H1 (cell line): ENCODE results near the gene C1QTNF1. TPM values are rescaled to one million over a fixed set of nuclear protein-coding genes. Genes with fewer than 3 reads are reported as not detected.

Experiments used
- CTCF ChIA-PET: fragments of 300-600 bp; sonication (Branson Sonifier 250); formaldehyde crosslinking; loops from one replicate; lab custom pipeline; 2021; ENCODE audit not compliant: partially characterized antibody; lab: Charles Lee
- POLR2A ChIA-PET: fragments of 300-600 bp; sonication (Branson Sonifier 250); formaldehyde crosslinking; loops from one replicate; lab custom pipeline; 2021; ENCODE audit warnings: inconsistent platforms; ENCODE audit not compliant: partially characterized antibody; lab: Charles Lee
- DNase-seq, 2 experiments: peaks; one replicate each; pipeline versions ENCODE4 v3.0.0 to v3.0.0-alpha.2; 2010 to 2022; ENCODE audit warnings: low spot score in 2 of 2, low read depth in 1 of 2, mixed read lengths in 1 of 2
- FAIRE-seq: peaks from 2 replicates; lab custom pipeline; 2011; peaks lifted over from hg19 to GRCh38; lab: Jason Lieb, UNC
- H2AFZ ChIP-seq: 2 replicates; pipeline ENCODE4 v1.8.1; 2012; ENCODE audit warnings: low read length, inconsistent platforms
- H2AK5ac ChIP-seq: 2 replicates; pipeline ENCODE4 v1.6.1; 2013; ENCODE audit warnings: low read depth, low read length
- H2BK120ac ChIP-seq: replicated peaks from 2 replicates; pipeline ENCODE3; 2013; ENCODE audit warnings: low read depth, low read length, inconsistent platforms
- H2BK12ac ChIP-seq: 2 replicates; pipeline ENCODE4 v1.6.1; 2013; ENCODE audit warnings: low read depth, low read length
- H2BK15ac ChIP-seq: 2 replicates; pipeline ENCODE4 v1.6.1; 2013; ENCODE audit warnings: low read length
- H2BK20ac ChIP-seq: 2 replicates; pipeline ENCODE4 v1.6.1; 2013; ENCODE audit warnings: low read length
- H2BK5ac ChIP-seq: 2 replicates; pipeline ENCODE4 v1.6.1; 2013; ENCODE audit warnings: low read depth, low read length
- H3K14ac ChIP-seq: 2 replicates; pipeline ENCODE4 v1.6.1; 2013; ENCODE audit warnings: inconsistent platforms; ENCODE audit not compliant: insufficient read length
- H3K18ac ChIP-seq: 2 replicates; pipeline ENCODE4 v1.6.1; 2013; ENCODE audit warnings: low read length; ENCODE audit errors: extremely low read depth
- H3K23ac ChIP-seq: 2 replicates; pipeline ENCODE4 v1.6.1; 2013; ENCODE audit warnings: inconsistent platforms; ENCODE audit not compliant: insufficient read length
- H3K23me2 ChIP-seq: 2 replicates; pipeline ENCODE4 v1.6.1; 2013; ENCODE audit warnings: low read depth, low read length
- H3K27ac ChIP-seq: 2 replicates; pipeline ENCODE4 v1.6.1; 2011; ENCODE audit warnings: low read depth, low read length, inconsistent platforms
- H3K27me3 ChIP-seq, 4 experiments: replicated peaks in 1 of 4; 1 replicate in 1 of 4; 2 replicates in 3 of 4; pipeline versions ENCODE4 v1.6.1 to v1.8.1; 2011 to 2013; ENCODE audit warnings: low read length in 3 of 4, mild to moderate bottlenecking in 3 of 4, inconsistent platforms in 2 of 4, mixed read lengths in 2 of 4, moderate library complexity in 1 of 4; ENCODE audit not compliant: control insufficient read depth in 3 of 4, insufficient read depth in 3 of 4; ENCODE audit errors: extremely low read depth in 1 of 4
- H3K36me3 ChIP-seq, 4 experiments: 2 replicates each; pipeline versions ENCODE4 v1.6.1 to v1.8.1; 2011 to 2013; ENCODE audit warnings: mild to moderate bottlenecking in 4 of 4, low read length in 3 of 4, moderate library complexity in 2 of 4, control low read depth in 1 of 4, inconsistent platforms in 1 of 4; ENCODE audit not compliant: insufficient read depth in 4 of 4, control insufficient read depth in 2 of 4
- H3K4ac ChIP-seq: replicated peaks from 2 replicates; pipeline ENCODE3; 2013; ENCODE audit warnings: low read length, low read depth, mixed read lengths, inconsistent platforms; ENCODE audit not compliant: insufficient read length
- H3K4me1 ChIP-seq, 4 experiments: replicated peaks in 1 of 4; 1 replicate in 1 of 4; 2 replicates in 3 of 4; pipeline versions ENCODE4 v1.6.1 to v1.8.1; 2011 to 2013; ENCODE audit warnings: low read length in 3 of 4, inconsistent platforms in 2 of 4, mixed read lengths in 1 of 4; ENCODE audit not compliant: insufficient read depth in 4 of 4, control insufficient read depth in 3 of 4
- H3K4me2 ChIP-seq, 2 experiments: 2 replicates each; pipeline versions ENCODE4 v1.6.1 to v1.8.1; 2011 to 2013; ENCODE audit warnings: low read depth in 2 of 2, low read length in 2 of 2, control low read depth in 1 of 2, inconsistent platforms in 1 of 2, mild to moderate bottlenecking in 1 of 2; ENCODE audit not compliant: insufficient read depth in 1 of 2
- H3K4me3 ChIP-seq, 4 experiments: fragments of 200-600, 300-600 bp in 1 of 4; sonication (generic), shearing (Covaris generic), sonication (Bioruptor Twin) in 1 of 4; 2 replicates each; pipeline versions ENCODE4 v1.5.1 to v1.8.1; 2011 to 2016; ENCODE audit warnings: low read length in 4 of 4, low read depth in 3 of 4, control low read depth in 2 of 4, inconsistent platforms in 2 of 4, mild to moderate bottlenecking in 2 of 4, mixed read lengths in 1 of 4, moderate library complexity in 1 of 4; ENCODE audit not compliant: insufficient read depth in 2 of 4; ENCODE audit errors: extremely low read depth in 1 of 4
- H3K56ac ChIP-seq: replicated peaks from 2 replicates; pipeline ENCODE3; 2013; ENCODE audit warnings: low read depth, mild to moderate bottlenecking, mixed read lengths, low read length, inconsistent platforms; ENCODE audit not compliant: insufficient read length
- H3K79me1 ChIP-seq: 2 replicates; pipeline ENCODE4 v1.6.1; 2013; ENCODE audit warnings: low read depth, low read length, control low read depth
- H3K79me2 ChIP-seq, 2 experiments: 2 replicates each; pipeline versions ENCODE4 v1.6.1 to v1.8.1; 2012 to 2013; ENCODE audit warnings: low read length in 2 of 2, mild to moderate bottlenecking in 2 of 2, inconsistent platforms in 1 of 2; ENCODE audit not compliant: insufficient read depth in 2 of 2, control insufficient read depth in 1 of 2
- H3K9ac ChIP-seq, 4 experiments: replicated peaks in 1 of 4; 1 replicate in 1 of 4; 2 replicates in 3 of 4; pipeline versions ENCODE4 v1.6.1 to v1.8.1; 2011 to 2013; ENCODE audit warnings: low read depth in 3 of 4, low read length in 3 of 4, control low read depth in 2 of 4, mild to moderate bottlenecking in 2 of 4, moderate library complexity in 2 of 4, inconsistent platforms in 1 of 4; ENCODE audit errors: extremely low read depth in 1 of 4
- H3K9me3 ChIP-seq, 2 experiments: 2 replicates each; pipeline versions ENCODE4 v1.6.1 to v1.8.1; 2012 to 2013; ENCODE audit warnings: mild to moderate bottlenecking in 2 of 2, moderate library complexity in 2 of 2, control low read depth in 1 of 2, inconsistent platforms in 1 of 2, low read depth in 1 of 2, low read length in 1 of 2, mixed read lengths in 1 of 2; ENCODE audit not compliant: insufficient read depth in 2 of 2
- H4K20me1 ChIP-seq, 2 experiments: replicated peaks in 1 of 2; 2 replicates each; pipeline versions ENCODE3 to v1.8.1; 2011 to 2013; ENCODE audit warnings: inconsistent platforms in 2 of 2, low read length in 2 of 2, mild to moderate bottlenecking in 1 of 2; ENCODE audit not compliant: insufficient read depth in 2 of 2, control insufficient read depth in 1 of 2
- H4K5ac ChIP-seq: 2 replicates; pipeline ENCODE4 v1.6.1; 2013; ENCODE audit warnings: low read length, low read depth, mixed read lengths, inconsistent platforms; ENCODE audit not compliant: insufficient read length
- H4K8ac ChIP-seq: 2 replicates; pipeline ENCODE4 v1.8.0; 2013; ENCODE audit warnings: mild to moderate bottlenecking, moderate library complexity, low read length, inconsistent platforms; ENCODE audit not compliant: insufficient read depth; ENCODE audit errors: extremely low read depth
- H4K91ac ChIP-seq: replicated peaks from 2 replicates; pipeline ENCODE3; 2013; ENCODE audit warnings: low read length, mixed read lengths, inconsistent platforms; ENCODE audit not compliant: insufficient read length
- BACH1 ChIP-seq: IDR thresholded peaks from 2 replicates; pipeline ENCODE4 v1.6.1; 2012; ENCODE audit warnings: low read length, improper control_type of control experiment
- BCL11A ChIP-seq, 2 experiments: IDR thresholded peaks; one replicate each; pipeline ENCODE4 v1.6.1; 2011; ENCODE audit warnings: low read depth in 2 of 2, low read length in 2 of 2, mild to moderate bottlenecking in 2 of 2
- GABPA ChIP-seq: IDR thresholded peaks from 2 replicates; pipeline ENCODE4 v1.6.1; 2011; ENCODE audit warnings: mild to moderate bottlenecking, low read length, moderate library complexity, borderline replicate concordance; ENCODE audit not compliant: insufficient read depth
- JUND ChIP-seq: IDR thresholded peaks from 2 replicates; pipeline ENCODE4 v1.6.1; 2011; ENCODE audit warnings: mild to moderate bottlenecking, improper control_type of control experiment, low read length
- PHF8 ChIP-seq: fragments of 200-600 bp; sonication (generic); conservative IDR thresholded peaks from 2 replicates; pipeline ENCODE4 v1.7.1; 2012; ENCODE audit warnings: low read depth, mild to moderate bottlenecking, inconsistent platforms, low read length, moderate library complexity
- POLR2A ChIP-seq, 2 experiments: IDR thresholded peaks; 1 replicate in 1 of 2; 2 replicates in 1 of 2; pipeline ENCODE4 v1.6.1; 2011; ENCODE audit warnings: low read depth in 2 of 2, low read length in 2 of 2, mild to moderate bottlenecking in 2 of 2; ENCODE audit errors: control extremely low read depth in 1 of 2
- RNF2 ChIP-seq: fragments of 200-900, 300-1000 bp; sonication (generic); IDR thresholded peaks from 2 replicates; pipeline ENCODE4 v1.7.1; 2016; ENCODE audit warnings: borderline replicate concordance, low read depth, mild to moderate bottlenecking, antibody characterized with exemption, low read length; ENCODE audit not compliant: poor library complexity, severe bottlenecking; ENCODE audit errors: missing control alignments
- SAP30 ChIP-seq: fragments of 300-600 bp; sonication (generic); IDR thresholded peaks from 2 replicates; pipeline ENCODE4 v1.7.1; 2012; ENCODE audit warnings: low read length, moderate library complexity, mild to moderate bottlenecking, inconsistent platforms; ENCODE audit not compliant: insufficient read depth, insufficient replicate concordance
- SIRT6 ChIP-seq: IDR thresholded peaks from one replicate; pipeline ENCODE4 v1.7.1; 2012; ENCODE audit warnings: low read length, inconsistent platforms
- SIX5 ChIP-seq: IDR thresholded peaks from 2 replicates; pipeline ENCODE4 v1.6.1; 2011; ENCODE audit warnings: mild to moderate bottlenecking, low read depth, low read length
- TBP ChIP-seq: IDR thresholded peaks from 2 replicates; pipeline ENCODE4 v1.6.1; 2011; ENCODE audit warnings: low read depth, low read length, improper control_type of control experiment
- YY1 ChIP-seq: IDR thresholded peaks from 2 replicates; pipeline ENCODE4 v1.6.1; 2011; ENCODE audit warnings: low read depth, mild to moderate bottlenecking, low read length
- WGBS, 2 experiments: shearing (Covaris generic) in 1 of 2; methylation state at CpG; one replicate each; pipeline versions ENCODE4 v1.1.6 to v1.1.7; 2013 to 2015; ENCODE audit warnings: low lambda C conversion rate in 2 of 2, mixed read lengths in 2 of 2, inconsistent platforms in 1 of 2, low coverage in 1 of 2, missing lambda C conversion rate in 1 of 2; ENCODE audit not compliant: insufficient replicate concordance in 2 of 2, insufficient coverage in 1 of 2, insufficient read length in 1 of 2; ENCODE audit errors: extremely low coverage in 1 of 2, missing lambda C conversion rate in 1 of 2; 5-methylcytosine and 5-hydroxymethylcytosine counted together
- polyA plus RNA-seq, 7 experiments: library from polyadenylated mRNA; depleted of rRNA in 3 of 7; stranded (reverse) in 5 of 7; unstranded in 2 of 7; fragments of >200 nt in 5 of 7; fragments of 200-250 nt in 2 of 7; gene quantifications; 1 replicate in 5 of 7; 2 replicates in 1 of 7; 4 replicates in 1 of 7; pipeline versions ENCODE4 v1.2.1 to v1.2.3, GENCODE V29; 2011 to 2013; ENCODE audit warnings: missing spikeins in 2 of 7, mixed read lengths in 2 of 7
- total RNA-seq: library from RNA; stranded (reverse); fragmentation: NEBNext Ultra II Directional; extraction: Animal tissue kit (Norgen Biotek cat#: 25700); gene quantifications from 2 replicates; pipeline ENCODE4 v1.2.1, GENCODE V29; 2021

The C1QTNF1 gene
- total and polyA plus RNA-seq, 2 of the 8 experiments (the other 6 are each of a cell fraction or from before 2014, with no cell fraction given), result 1.5 to 2.5 TPM

GRCh38 chr17:79089720-79090442 is 65.9 kb downstream of the C1QTNF1 start:
- Histone ChIP-seq H2BK20ac (no peak overlapping the region), H3K18ac (no peak overlapping the region), H3K27me3 (no peaks in the 10 kb centered on the region), H3K4ac (no peak overlapping the region), H3K4me3 (no peak overlapping the region), H4K20me1 (peaks cover 3 to 8% of the 10 kb centered on the region in 2 experiments), H3K36me3 (peaks cover 0 to 6% (median 0%) of the 10 kb centered on the region in 4 experiments; a peak in 2 of 8 replicates), H3K79me2 (no peaks in the 10 kb centered on the region), H4K91ac (no peak overlapping the region), H3K4me1 (no peaks in the 10 kb centered on the region), H3K79me1 (no peaks in the 10 kb centered on the region), H2BK15ac (no peak overlapping the region), H2BK12ac (no peak overlapping the region), H2BK5ac (no peak overlapping the region), H3K23ac (no peak overlapping the region), H2AFZ (no peak overlapping the region), H3K14ac (no peak overlapping the region), H4K8ac (peak overlapping the region; percentile 51; the same call in 1 of the 2 replicates), H3K27ac (no peak overlapping the region), H3K4me2 (no peak overlapping the region), H3K56ac (no peak overlapping the region), H4K5ac (no peak overlapping the region), H3K9me3 (no peaks in the 10 kb centered on the region), H2AK5ac (no peak overlapping the region; the same call in 1 of the 2 replicates), H2BK120ac (no peak overlapping the region), H3K9ac (no peak overlapping the region), H3K23me2 (no peaks in the 10 kb centered on the region)
- TF ChIP-seq SAP30 (no peak), BACH1 (no peak), YY1 (no peak), SIX5 (no peak), BCL11A (IDR thresholded peaks at IDR 0.05; ENCODE audit: low read depth in 2 of 2, low read length in 2 of 2) (no peak), RNF2 (no peak), PHF8 (no peak), JUND (no peak), SIRT6 (no peak), GABPA (no peak), TBP (no peak), POLR2A (IDR thresholded peaks at IDR 0.05; ENCODE audit: control extremely low read depth in 1 of 2, low read depth in 2 of 2, low read length in 2 of 2) (no peak)
- no peak for FAIRE-seq
- DNase-seq, result no peak
- POLR2A ChIA-PET, result interaction anchor here (0.8 kb wide), 1 partner anchor 18 kb away, joined by 4 read pairs; no protein-coding TSS in a partner anchor
- CTCF ChIA-PET, result interaction anchor here (0.7 to 11.5 kb wide), 13 partner anchors 8 to 311 kb away, joined by 3 to 291 read pairs (median 15); no protein-coding TSS in a partner anchor
- 88% methylated on average over 18 of the region's 31 CpGs; no CpG with 5 or more reads in 1 of the 2 experiments for WGBS, 2 experiments
